Transverse colon (tissue), 1 donor: ENCODE measurements around the gene SECISBP2.

Experiments
- EP300 ChIP-seq: sonication (generic); formaldehyde crosslinking; IDR thresholded peaks from one replicate; pipeline ENCODE4 v1.6.1; 2017; ENCODE audit warnings: antibody characterized with exemption, low read depth
- POLR2A ChIP-seq: fragments of 450-650 bp; IDR thresholded peaks from one replicate; pipeline ENCODE4 v1.6.1; 2016; ENCODE audit warnings: antibody characterized with exemption, mild to moderate bottlenecking, moderate library complexity

- TF ChIP-seq POLR2A, result no peak
- TF ChIP-seq EP300, result no peak
Observed at GRCh38 chr9:89363921-89364665, 45.8 kb downstream of the SECISBP2 start.
